ENCODE results near the gene BBS2. TPM values are rescaled to one million over a fixed set of nuclear protein-coding genes. Genes with fewer than 3 reads are reported as not detected.

BBS2 gene
- polyA plus RNA-seq, 1 donor from 2014 or later = 197 TPM

- Histone ChIP-seq H3K4me2 (ENCODE audit: low read length) (no peak overlapping the region), H3F3A (ENCODE audit: insufficient read depth, low read length, poor library complexity, severe bottlenecking) (no peaks in the 10 kb centered on the region), H4K20me1 (ENCODE audit: insufficient read depth) (no peaks in the 10 kb centered on the region), H3K9me2 (ENCODE audit: insufficient read depth, low read length) (no peaks in the 10 kb centered on the region), H3K9ac (ENCODE audit: low read length) (no peak overlapping the region), H3K27me3 (ENCODE audit: insufficient read depth, low read depth, low read length) (no peaks in the 10 kb centered on the region), H3K79me2 (replicated peaks; ENCODE audit: insufficient read depth, low read length) (no peaks in the 10 kb centered on the region), H2AFZ (ENCODE audit: low read depth, low read length) (no peak overlapping the region), H3K36me3 (ENCODE audit: insufficient read depth, low read length) (peaks cover 6% of the 10 kb centered on the region), H3K9me3 (ENCODE audit: low read length) (no peaks in the 10 kb centered on the region), H3K27ac (ENCODE audit: low read length) (no peak overlapping the region), H3K4me3 (ENCODE audit: low read length) (no peak overlapping the region)
- TF ChIP-seq EZH2 (IDR thresholded peaks at IDR 0.05; ENCODE audit: borderline replicate concordance, insufficient read depth, low read length, poor library complexity, severe bottlenecking) = no peak
- no peak for TF ChIP-seq MXI1 (conservative IDR thresholded peaks at IDR 0.05; ENCODE audit: poor library complexity, severe bottlenecking)
- no peak for TF ChIP-seq POLR2AphosphoS5 (IDR thresholded peaks at IDR 0.05)
- no peak for TF ChIP-seq CTCF (IDR thresholded peaks at IDR 0.05; ENCODE audit: poor library complexity, severe bottlenecking)
- TF ChIP-seq EP300 (conservative IDR thresholded peaks at IDR 0.05; ENCODE audit: poor library complexity, severe bottlenecking) = no peak
- TF ChIP-seq RAD21 (conservative IDR thresholded peaks at IDR 0.05) = no peak
- no peak for TF ChIP-seq SMC3 (conservative IDR thresholded peaks at IDR 0.05; ENCODE audit: poor library complexity)
- TF ChIP-seq REST (IDR thresholded peaks at IDR 0.05; ENCODE audit: borderline replicate concordance) = no peak
- TF ChIP-seq TAF1 (IDR thresholded peaks at IDR 0.05; ENCODE audit: low read depth) = no peak
These were observed 41.4 kb downstream of the BBS2 start for GRCh38 chr16:56478281-56479049.

- Histone ChIP-seq H2AFZ (ENCODE audit: low read depth, low read length) (no peak overlapping the region), H3K79me2 (replicated peaks; ENCODE audit: insufficient read depth, low read length) (no peaks in the 10 kb centered on the region), H3K36me3 (ENCODE audit: insufficient read depth, low read length) (peaks cover 6% of the 10 kb centered on the region), H3K9me3 (ENCODE audit: low read length) (no peaks in the 10 kb centered on the region), H4K20me1 (ENCODE audit: insufficient read depth) (no peaks in the 10 kb centered on the region), H3K4me2 (ENCODE audit: low read length) (no peak overlapping the region), H3K9me2 (ENCODE audit: insufficient read depth, low read length) (no peaks in the 10 kb centered on the region), H3K27me3 (ENCODE audit: insufficient read depth, low read depth, low read length) (no peaks in the 10 kb centered on the region), H3K4me3 (ENCODE audit: low read length) (no peak overlapping the region), H3K27ac (ENCODE audit: low read length) (no peak overlapping the region), H3F3A (ENCODE audit: insufficient read depth, low read length, poor library complexity, severe bottlenecking) (no peaks in the 10 kb centered on the region), H3K9ac (ENCODE audit: low read length) (no peak overlapping the region)
- TF ChIP-seq POLR2AphosphoS5 (IDR thresholded peaks at IDR 0.05) (no peak), MXI1 (conservative IDR thresholded peaks at IDR 0.05; ENCODE audit: poor library complexity, severe bottlenecking) (no peak), TAF1 (IDR thresholded peaks at IDR 0.05; ENCODE audit: low read depth) (no peak), RAD21 (conservative IDR thresholded peaks at IDR 0.05) (no peak), CTCF (IDR thresholded peaks at IDR 0.05; ENCODE audit: poor library complexity, severe bottlenecking) (no peak), REST (IDR thresholded peaks at IDR 0.05; ENCODE audit: borderline replicate concordance) (no peak), SMC3 (conservative IDR thresholded peaks at IDR 0.05; ENCODE audit: poor library complexity) (no peak), EP300 (conservative IDR thresholded peaks at IDR 0.05; ENCODE audit: poor library complexity, severe bottlenecking) (no peak), EZH2 (IDR thresholded peaks at IDR 0.05; ENCODE audit: borderline replicate concordance, insufficient read depth, low read length, poor library complexity, severe bottlenecking) (no peak)
These were observed 42.5 kb downstream of the BBS2 start for GRCh38 chr16:56477096-56477878.
